Epithelial cell of prostate (primary cell): ENCODE measurements around the gene ATP5MG.

Source experiments
- DNase-seq: peaks from one replicate; pipeline ENCODE4 v3.0.0-alpha.2; 2011; ENCODE audit warnings: low read depth, low spot score
- H3K27ac ChIP-seq: fragments of 450-650 bp; 2 replicates; pipeline ENCODE4 v1.5.1; 2017; ENCODE audit warnings: mild to moderate bottlenecking

The ATP5MG gene

GRCh38 chr11:118438314-118438931, 37.0 kb downstream of the ATP5MG start:
- no peak for DNase-seq
- peak overlapping the region; percentile 72 for H3K27ac ChIP-seq

GRCh38 chr11:118439646-118440045, 38.2 kb downstream of the ATP5MG start:
- no peak for DNase-seq
- no peak overlapping the region for H3K27ac ChIP-seq

- no peak for DNase-seq
- peak overlapping the region; percentile 12 for H3K27ac ChIP-seq
These were observed 40.4 kb downstream of the ATP5MG start for GRCh38 chr11:118441770-118442275.

GRCh38 chr11:118442301-118442700, 40.9 kb downstream of the ATP5MG start:
- peak overlapping the region; percentile 12 for H3K27ac ChIP-seq
- DNase-seq: no peak

GRCh38 chr11:118442908-118443589, 41.6 kb downstream of the ATP5MG start:
- DNase-seq: no peak
- H3K27ac ChIP-seq: no peak overlapping the region

GRCh38 chr11:118443590-118444218, 42.3 kb downstream of the ATP5MG start:
- DNase-seq: no peak
- no peak overlapping the region for H3K27ac ChIP-seq

- no peak for DNase-seq
- H3K27ac ChIP-seq: peak overlapping the region; percentile 67
These were observed 46.0 kb downstream of the ATP5MG start for GRCh38 chr11:118447423-118447822.

- peak overlapping the region; percentile 67 for H3K27ac ChIP-seq
- DNase-seq: no peak
These were observed 46.9 kb downstream of the ATP5MG start for GRCh38 chr11:118448294-118448693.

GRCh38 chr11:118449316-118449918, 48.0 kb downstream of the ATP5MG start:
- no peak overlapping the region for H3K27ac ChIP-seq
- no peak for DNase-seq

- no peak overlapping the region for H3K27ac ChIP-seq
- DNase-seq: no peak
These were observed 49.0 kb downstream of the ATP5MG start for GRCh38 chr11:118450451-118450850.
